PC-9 (cell line): ENCODE results near the gene PADI3. TPM values are rescaled to one million over a fixed set of nuclear protein-coding genes. Genes with fewer than 3 reads are reported as not detected.
A peak's percentile ranks its signal among the peaks of the same experiment; 100 is the strongest.

ENCODE experiments used
- BruUV-seq: library from RNA; stranded (reverse); fragments of 400-500 nt; replicated peaks from 2 replicates; lab custom pipeline; 2021; lab: Mats Ljungman, UMichigan
- CTCF ChIA-PET: fragments of 300-600 bp; sonication (Branson Sonifier 250); formaldehyde crosslinking; loops from one replicate; lab custom pipeline; 2022; ENCODE audit warnings: antibody characterized with exemption; lab: Charles Lee
- POLR2A ChIA-PET: fragments of 300-600 bp; sonication (Branson Sonifier 250); formaldehyde crosslinking; loops from one replicate; lab custom pipeline; 2022; ENCODE audit warnings: antibody characterized with exemption; ENCODE audit not compliant: unreplicated experiment; lab: Charles Lee
- DNase-seq, 2 experiments: peaks; one replicate each; pipeline versions ENCODE4 v3.0.0 to v3.0.0-alpha.2; 2015 to 2022; ENCODE audit warnings: mixed read lengths in 1 of 2
- H2AFZ ChIP-seq: fragments of 200-600 bp; sonication (generic); 2 replicates; pipeline ENCODE4 v1.8.1; 2017; ENCODE audit warnings: antibody characterized with exemption
- H3F3A ChIP-seq: fragments of 200-600 bp; sonication (generic); 2 replicates; pipeline ENCODE4 v1.8.1; 2017; ENCODE audit warnings: antibody characterized with exemption, mild to moderate bottlenecking, low read depth; ENCODE audit not compliant: insufficient read depth
- H3K27ac ChIP-seq: fragments of 200-600 bp; sonication (generic); 2 replicates; pipeline ENCODE4 v1.6.1; 2016; ENCODE audit warnings: mixed run types
- H3K27me3 ChIP-seq: fragments of 200-600 bp; sonication (generic); 2 replicates; pipeline ENCODE4 v1.6.1; 2016; ENCODE audit warnings: low read depth, mixed run types; ENCODE audit not compliant: insufficient read depth
- H3K36me3 ChIP-seq: fragments of 200-600 bp; sonication (generic); 2 replicates; pipeline ENCODE4 v1.6.1; 2016; ENCODE audit warnings: low read depth, mixed run types
- H3K4me1 ChIP-seq: fragments of 200-600 bp; sonication (generic); replicated peaks from 2 replicates; pipeline ENCODE4 v1.6.1; 2016; ENCODE audit warnings: mixed run types; ENCODE audit not compliant: insufficient read depth
- H3K4me2 ChIP-seq: fragments of 200-600 bp; sonication (generic); 2 replicates; pipeline ENCODE4 v1.6.1; 2017; ENCODE audit warnings: mixed run types
- H3K4me3 ChIP-seq: fragments of 200-600 bp; sonication (generic); 2 replicates; pipeline ENCODE4 v1.6.1; 2016; ENCODE audit warnings: mixed run types
- H3K79me2 ChIP-seq: fragments of 200-600 bp; sonication (generic); 2 replicates; pipeline ENCODE4 v1.6.1; 2017; ENCODE audit warnings: low read depth, mixed run types
- H3K9me2 ChIP-seq: fragments of 200-600 bp; sonication (generic); 2 replicates; pipeline ENCODE4 v1.8.1; 2017; ENCODE audit warnings: mild to moderate bottlenecking; ENCODE audit not compliant: insufficient read depth
- H3K9me3 ChIP-seq: fragments of 200-600 bp; sonication (generic); 2 replicates; pipeline ENCODE4 v1.8.1; 2016; ENCODE audit warnings: low read depth; ENCODE audit not compliant: insufficient read depth
- H4K20me1 ChIP-seq: fragments of 200-600 bp; sonication (generic); 2 replicates; pipeline ENCODE4 v1.8.1; 2017; ENCODE audit not compliant: insufficient read depth
- CTCF ChIP-seq: fragments of 200-600 bp; sonication (generic); conservative IDR thresholded peaks from 2 replicates; pipeline ENCODE4 v1.6.1; 2017; ENCODE audit warnings: mixed run types, antibody characterized with exemption, mild to moderate bottlenecking, moderate library complexity
- EZH2 ChIP-seq: fragments of 200-600 bp; sonication (generic); IDR thresholded peaks from 2 replicates; pipeline ENCODE4 v1.8.0; 2017; ENCODE audit warnings: antibody characterized with exemption, low read depth
- intact Hi-C: fragments of 100-400 bp; cut with micrococcal nuclease; formaldehyde crosslinking; loops from one replicate; pipeline ENCODE4 v1.10.0; 2022; ENCODE audit not compliant: unreplicated experiment
- total RNA-seq: library from RNA; stranded (reverse); gene quantifications from 2 replicates; pipeline ENCODE4 v1.2.3, GENCODE V29; 2021

PADI3 gene
- total RNA-seq, 1 experiment from 2014 or later, result 5.0 TPM

GRCh38 chr1:17310068-17310640 lies 61.3 kb downstream of the PADI3 start:
- intact Hi-C loops, result no loop called here
- Histone ChIP-seq H3K27me3 (no peaks in the 10 kb centered on the region), H3F3A (peaks cover 19% of the 10 kb centered on the region; the same call in 1 of the 2 replicates), H3K4me3 (no peak overlapping the region), H2AFZ (no peak overlapping the region), H3K4me2 (0 out of 2 replicates have a peak overlapping the region, but pooled peaks have one; percentile 67), H3K9me3 (no peaks in the 10 kb centered on the region), H4K20me1 (no peaks in the 10 kb centered on the region), H3K4me1 (peaks cover 48% of the 10 kb centered on the region), H3K27ac (no peak overlapping the region), H3K79me2 (no peaks in the 10 kb centered on the region), H3K36me3 (no peaks in the 10 kb centered on the region), H3K9me2 (no peaks in the 10 kb centered on the region)
- ChIA-PET POLR2A (no interaction called here), CTCF (no interaction called here)
- no TSS peak for BruUV-seq
- no peak for DNase-seq
- TF ChIP-seq EZH2 (no peak), CTCF (no peak)

- Histone ChIP-seq H4K20me1 (no peaks in the 10 kb centered on the region), H3K4me3 (no peak overlapping the region), H3K36me3 (no peaks in the 10 kb centered on the region), H3K27me3 (no peaks in the 10 kb centered on the region), H3K4me1 (peaks cover 18% of the 10 kb centered on the region), H3K79me2 (no peaks in the 10 kb centered on the region), H3F3A (0 out of 2 replicates have a peak, but pooled peaks cover 4% of the 10 kb centered on the region), H3K9me3 (no peaks in the 10 kb centered on the region), H3K9me2 (no peaks in the 10 kb centered on the region), H2AFZ (no peak overlapping the region), H3K4me2 (no peak overlapping the region), H3K27ac (no peak overlapping the region)
- intact Hi-C loops, result no loop called here
- ChIA-PET CTCF (no interaction called here), POLR2A (interaction anchor here (0.6 kb wide), 1 partner anchor 195 kb away, joined by 3 read pairs; no protein-coding TSS in a partner anchor)
- TF ChIP-seq EZH2 (no peak), CTCF (no peak)
- BruUV-seq, result no TSS peak
- DNase-seq, result no peak
Observed at GRCh38 chr1:17313530-17314309, 64.8 kb downstream of the PADI3 start.

- no peaks in the 10 kb centered on the region for H4K20me1 ChIP-seq
- POLR2A ChIA-PET, result no interaction called here
- H3K9me3 ChIP-seq, result no peaks in the 10 kb centered on the region
- no peaks in the 10 kb centered on the region for H3K9me2 ChIP-seq
- no peak overlapping the region for H3K4me3 ChIP-seq
- no peaks in the 10 kb centered on the region for H3K79me2 ChIP-seq
- no peak overlapping the region for H3K4me2 ChIP-seq
- no peak overlapping the region for H2AFZ ChIP-seq
- H3K27ac ChIP-seq, result no peak overlapping the region
- no TSS peak for BruUV-seq
- H3K4me1 ChIP-seq, result peaks cover 12% of the 10 kb centered on the region
- intact Hi-C loops, result no loop called here
- H3K36me3 ChIP-seq, result no peaks in the 10 kb centered on the region
- no peak for DNase-seq
- 0 out of 2 replicates have a peak, but pooled peaks cover 4% of the 10 kb centered on the region for H3F3A ChIP-seq
- no peaks in the 10 kb centered on the region for H3K27me3 ChIP-seq
- no peak for TF ChIP-seq CTCF
- no peak for TF ChIP-seq EZH2
- CTCF ChIA-PET, result no interaction called here
Observed at GRCh38 chr1:17314491-17314971, 65.6 kb downstream of the PADI3 start.
